Measurements from ENCODE around the gene GYS2. TPM values are rescaled to one million over a fixed set of nuclear protein-coding genes. Genes with fewer than 3 reads are reported as not detected.

Gene GYS2
- 10 to 100 TPM in 1 of 4 donors, 1 to 10 TPM in 2, not detected in 1; 3.1 to 17.0 (median 7.3) TPM for total RNA-seq

GRCh38 chr12:21604245-21605101, at the start of gene GYS2:
Gene GYS2 (minus strand): TSS chr12:21604847. CDS start chr12:21604592, 255 bp downstream.
- no peak for TF ChIP-seq CTCF (IDR thresholded peaks at IDR 0.05; ENCODE audit: low read depth)

GRCh38 chr12:21651821-21652220, 47.2 kb upstream of the GYS2 start:
- TF ChIP-seq CTCF (IDR thresholded peaks at IDR 0.05; ENCODE audit: low read depth), result no peak

- TF ChIP-seq CTCF (IDR thresholded peaks at IDR 0.05; ENCODE audit: low read depth), result no peak
Measured at GRCh38 chr12:21650997-21651396, 46.4 kb upstream of the GYS2 start.

DNA sequence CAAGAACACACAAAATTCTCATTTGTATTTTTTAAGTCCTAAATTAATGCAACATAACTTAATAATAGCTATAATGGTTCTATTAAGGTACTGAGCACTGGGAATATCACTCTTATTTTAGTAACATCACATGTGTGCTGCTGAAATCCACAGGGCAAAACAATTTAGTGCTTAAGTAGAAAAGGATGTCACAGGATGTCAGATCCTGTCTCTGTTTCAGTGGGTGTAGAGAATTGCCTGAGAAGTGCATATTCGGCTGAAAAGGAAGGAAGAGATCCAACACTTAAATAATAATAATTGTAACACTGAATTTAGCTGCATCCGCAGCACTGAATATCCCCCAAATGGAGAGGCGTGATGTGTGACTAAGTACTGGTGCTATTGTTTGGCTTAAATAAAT, 44.4 kb upstream of the GYS2 start:
- TF ChIP-seq CTCF (IDR thresholded peaks at IDR 0.05; ENCODE audit: low read depth), result no peak

GRCh38 chr12:21648378-21648777, 43.7 kb upstream of the GYS2 start:
- TF ChIP-seq CTCF (IDR thresholded peaks at IDR 0.05; ENCODE audit: low read depth), result no peak

GRCh38 chr12:21647179-21647578, 42.5 kb upstream of the GYS2 start:
- TF ChIP-seq CTCF (IDR thresholded peaks at IDR 0.05; ENCODE audit: low read depth), result no peak

DNA sequence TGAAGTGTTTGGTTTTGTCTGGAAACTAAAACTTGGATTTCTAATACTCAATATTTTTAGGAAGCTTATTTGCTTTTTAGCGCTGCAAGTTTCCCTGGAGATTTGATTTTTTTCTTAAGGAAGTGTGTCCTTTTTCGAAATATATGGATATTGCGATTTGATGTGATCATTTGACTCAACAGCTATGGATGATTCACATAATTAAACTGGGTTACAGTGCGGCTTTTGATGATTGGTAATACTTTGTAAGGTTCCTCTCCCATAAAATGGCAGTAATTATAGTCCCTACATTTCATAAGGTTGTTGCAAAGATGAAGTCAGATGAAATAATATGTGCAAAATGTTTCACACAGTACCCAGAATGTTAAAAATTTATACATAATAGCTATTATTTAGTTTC, 39.9 kb upstream of the GYS2 start:
- no peak for TF ChIP-seq CTCF (IDR thresholded peaks at IDR 0.05; ENCODE audit: low read depth)

All from subcutaneous adipose tissue (tissue), 4 donors.